GM12865 (cell line): Measurements from ENCODE around the gene YARS2.

Experiments
- DNase-seq: peaks from one replicate; pipeline ENCODE4 v3.0.0; 2010; ENCODE audit warnings: low read depth
- H3K4me3 ChIP-seq: 2 replicates; pipeline ENCODE4 v1.5.1; 2011; ENCODE audit warnings: mild to moderate bottlenecking, low read depth, low read length, control low read depth
- CTCF ChIP-seq: IDR thresholded peaks from 2 replicates; pipeline ENCODE4 v1.5.1; 2011; ENCODE audit warnings: low read length, control low read depth, low read depth, inconsistent platforms; ENCODE audit not compliant: insufficient read depth; ENCODE audit errors: missing control alignments

YARS2 gene

GRCh38 chr12:32755051-32755653 lies 545 bp downstream of the YARS2 start:
- peak; percentile 99 for TF ChIP-seq CTCF
- peak overlapping the region; percentile 88 for H3K4me3 ChIP-seq
- DNase-seq: peak; percentile 91

GRCh38 chr12:32754111-32754510 lies 1.6 kb downstream of the YARS2 start:
- no peak for DNase-seq
- TF ChIP-seq CTCF: no peak
- peak overlapping the region; percentile 88 for H3K4me3 ChIP-seq

- DNase-seq: no peak
- TF ChIP-seq CTCF: no peak
- H3K4me3 ChIP-seq: peak overlapping the region; percentile 88
Measured at GRCh38 chr12:32753605-32754004, 2.1 kb downstream of the YARS2 start.

- no peak for TF ChIP-seq CTCF
- H3K4me3 ChIP-seq: no peak overlapping the region
- DNase-seq: no peak
Measured at GRCh38 chr12:32743264-32743663, 12.4 kb downstream of the YARS2 start.

- DNase-seq: no peak
- TF ChIP-seq CTCF: no peak
- H3K4me3 ChIP-seq: no peak overlapping the region
Measured at GRCh38 chr12:32742133-32742532, 13.6 kb downstream of the YARS2 start.

GRCh38 chr12:32739279-32739678 lies 16.4 kb downstream of the YARS2 start:
- no peak overlapping the region for H3K4me3 ChIP-seq
- DNase-seq: no peak
- no peak for TF ChIP-seq CTCF

- TF ChIP-seq CTCF: no peak
- H3K4me3 ChIP-seq: no peak overlapping the region
- no peak for DNase-seq
Measured at GRCh38 chr12:32737715-32738114, 18.0 kb downstream of the YARS2 start.
